SKM-1 treated with dmso at 0.1 percent for 144 hours (cell line): ENCODE measurements around the gene COX6A1.

ENCODE experiments used
- DNase-seq: peaks from one replicate; lab custom pipeline; 2025; ENCODE audit not compliant: unreplicated experiment; lab: John Stamatoyannopoulos, UW

Gene COX6A1

DNA sequence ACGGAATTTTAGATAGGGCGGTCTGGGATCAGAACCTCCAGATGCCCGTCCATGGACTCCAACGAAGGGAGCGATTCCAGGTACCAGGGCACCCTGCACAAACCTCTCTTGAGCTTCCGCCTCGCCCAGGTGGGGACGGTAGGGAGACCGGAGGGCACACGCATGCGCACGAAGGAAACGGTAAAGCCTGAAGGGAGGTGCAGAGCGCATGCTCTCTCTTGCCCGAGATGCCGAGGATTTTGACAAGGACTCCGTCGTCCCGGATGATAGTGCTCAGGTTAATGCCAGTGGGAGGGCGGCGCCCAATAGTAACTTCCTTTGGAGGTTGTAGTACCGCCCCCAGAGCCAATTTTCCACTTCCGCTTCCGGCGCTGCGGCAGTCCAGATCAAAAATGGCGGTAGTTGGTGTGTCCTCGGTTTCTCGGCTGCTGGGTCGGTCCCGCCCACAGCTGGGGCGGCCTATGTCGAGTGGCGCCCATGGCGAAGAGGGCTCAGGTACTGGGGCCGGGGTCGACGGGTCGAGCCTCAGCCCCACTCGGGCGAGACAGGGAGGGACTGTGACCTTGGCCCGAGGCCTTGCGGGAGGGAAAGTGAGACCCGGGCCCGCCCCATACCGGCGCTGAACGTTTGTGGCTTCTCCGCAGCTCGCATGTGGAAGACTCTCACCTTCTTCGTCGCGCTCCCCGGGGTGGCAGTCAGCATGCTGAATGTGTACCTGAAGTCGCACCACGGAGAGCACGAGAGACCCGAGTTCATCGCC, at the start of gene COX6A1:
COX6A1 (plus strand) TSS at position 379 of the 760 bp plus-strand sequence; CDS start at position 393, 14 bp downstream.
- peak; percentile 94 for DNase-seq

DNA sequence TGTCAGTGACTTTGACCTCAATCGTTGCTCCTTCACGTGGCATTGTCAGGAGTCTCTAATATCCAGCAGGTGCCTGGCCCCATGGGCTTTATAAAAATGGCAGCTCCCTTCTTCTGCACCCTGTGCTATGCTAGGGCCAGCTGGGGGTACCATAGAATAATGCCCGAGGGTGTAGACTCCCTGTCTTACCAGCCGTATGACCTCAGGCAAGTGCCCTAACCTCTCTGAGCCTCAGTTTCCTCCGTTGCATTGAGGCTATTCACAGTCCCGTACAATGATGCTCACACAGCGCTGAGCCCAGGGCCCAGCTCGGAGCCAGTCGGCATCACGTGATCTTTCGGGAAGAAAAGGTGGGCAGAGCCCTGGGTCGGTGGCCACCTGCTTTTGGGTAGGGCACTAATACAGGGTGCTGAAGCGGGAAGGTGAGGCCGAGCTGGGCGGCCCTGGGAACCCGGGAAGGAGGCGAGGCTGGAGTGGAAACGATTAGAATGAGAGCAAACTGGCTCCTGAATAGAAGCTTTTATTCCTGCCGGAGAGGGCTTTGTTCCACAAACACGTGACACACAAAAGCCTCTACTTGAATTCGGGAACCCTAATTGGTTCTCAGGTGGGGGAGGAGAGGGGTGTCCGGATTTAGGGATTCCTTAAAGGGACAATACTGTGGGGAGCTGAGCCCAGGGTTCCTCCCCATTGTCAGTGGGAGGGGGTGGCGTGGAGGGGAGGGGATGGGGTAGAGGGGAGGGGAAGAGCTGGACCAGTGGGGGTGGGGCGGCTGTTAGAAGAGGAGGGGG, 49.0 kb upstream of the COX6A1 start:
- no peak for DNase-seq

DNA sequence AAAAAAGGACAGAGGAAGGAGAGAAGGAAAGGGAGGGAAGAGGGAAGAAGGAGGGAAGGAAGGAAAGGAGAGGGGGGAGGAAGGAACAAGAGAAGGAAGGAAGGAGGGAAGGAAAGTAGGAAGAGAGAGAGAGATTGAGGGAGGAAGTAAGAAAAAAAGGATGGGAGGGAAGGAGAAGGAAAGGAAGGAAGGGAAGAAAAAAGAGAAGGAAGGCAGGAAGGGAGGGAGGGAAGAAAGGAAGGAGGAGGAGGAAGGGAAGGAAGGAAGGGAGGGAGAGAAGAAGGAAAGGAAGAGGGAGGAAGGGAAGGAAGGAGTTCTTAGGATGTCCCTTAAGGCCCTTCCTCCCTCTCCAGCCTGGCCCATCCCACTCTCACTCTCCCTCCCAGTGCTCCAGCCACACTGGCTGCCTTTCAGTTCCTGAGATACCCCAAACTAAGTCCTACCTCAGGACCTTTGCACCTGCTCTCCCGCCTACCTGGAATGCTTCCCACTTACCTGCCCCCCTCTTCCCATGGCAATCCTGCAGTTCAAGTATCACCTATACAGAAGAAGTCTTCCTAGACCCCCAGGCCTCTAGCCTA, 47.3 kb upstream of the COX6A1 start:
- no peak for DNase-seq

DNA sequence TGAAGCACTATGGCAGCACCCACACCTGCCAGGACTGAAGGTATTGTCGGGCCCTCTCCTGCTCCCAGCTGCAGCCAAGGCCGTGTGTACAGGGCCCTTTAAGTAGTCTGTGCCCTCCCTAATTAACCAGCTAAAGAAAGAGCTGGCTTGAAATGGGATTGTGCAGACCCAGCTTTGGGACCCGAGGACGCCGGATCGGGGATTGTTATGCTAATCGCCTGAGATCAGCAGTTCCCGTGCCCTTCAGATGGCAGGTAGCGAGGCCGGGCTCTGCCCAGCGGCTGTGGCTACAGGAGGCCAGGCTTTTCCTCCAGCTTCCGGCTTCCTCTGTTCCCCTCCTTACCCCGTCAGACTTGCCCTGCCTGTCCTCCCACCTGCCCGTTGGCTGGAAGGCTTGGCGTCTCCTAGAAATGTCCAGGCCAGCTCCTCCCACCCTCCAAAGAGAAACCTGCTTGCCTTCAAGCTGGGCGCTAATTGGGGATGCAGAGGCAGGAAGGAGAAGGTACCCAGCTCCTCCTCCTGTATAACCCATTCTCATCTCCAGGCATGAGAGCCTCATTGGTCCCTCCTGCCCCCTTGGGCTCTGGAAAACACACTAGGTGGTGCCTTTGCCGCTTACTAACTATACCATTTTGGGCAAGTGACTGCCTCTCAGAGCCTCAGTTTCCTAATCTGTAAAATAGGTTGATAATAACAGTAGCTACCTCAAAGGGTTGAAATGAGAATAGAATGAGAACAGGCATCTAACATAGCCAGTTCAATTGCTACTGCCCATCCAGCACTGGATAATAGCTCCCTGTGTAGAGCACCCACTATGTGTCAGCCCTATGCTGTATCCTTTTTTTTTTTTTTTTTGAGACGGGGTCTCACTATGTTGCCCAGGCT, 43.2 kb upstream of the COX6A1 start:
- no peak for DNase-seq

DNA sequence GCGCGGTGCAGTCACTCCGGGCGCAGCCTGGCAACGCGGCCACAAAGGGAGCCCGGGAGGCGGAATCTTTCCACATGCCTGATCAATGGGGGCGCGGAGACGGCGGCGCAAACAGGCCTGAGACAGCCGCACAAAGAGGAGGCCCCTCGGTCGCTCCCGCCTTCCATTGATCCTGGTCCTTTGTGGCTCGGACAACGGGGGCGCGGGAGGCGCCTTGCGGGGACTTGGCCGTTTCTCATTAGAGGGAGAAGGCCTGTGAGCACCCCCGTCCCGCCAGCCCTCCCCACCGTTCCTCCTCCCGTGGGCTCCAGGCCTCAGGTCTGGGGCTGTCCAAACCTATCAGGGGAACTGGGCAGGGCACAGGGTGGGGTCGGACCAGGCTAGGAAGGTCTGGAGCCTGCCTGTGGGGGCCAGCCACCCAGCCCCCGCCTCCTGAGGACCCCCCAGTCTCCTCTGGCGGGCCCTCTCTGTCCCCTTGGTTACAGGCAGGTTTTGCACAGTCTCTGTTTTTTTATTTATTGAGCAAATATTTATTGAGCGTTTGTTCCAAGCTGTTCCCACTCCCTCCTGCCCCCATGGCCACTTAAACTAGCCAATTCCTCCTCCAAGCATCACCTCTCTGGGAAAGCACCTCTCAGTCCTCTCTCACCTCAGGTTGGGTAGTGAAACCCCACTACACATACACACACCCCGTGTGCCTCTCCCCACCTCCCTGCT, 39.9 kb upstream of the COX6A1 start:
- DNase-seq: no peak

DNA sequence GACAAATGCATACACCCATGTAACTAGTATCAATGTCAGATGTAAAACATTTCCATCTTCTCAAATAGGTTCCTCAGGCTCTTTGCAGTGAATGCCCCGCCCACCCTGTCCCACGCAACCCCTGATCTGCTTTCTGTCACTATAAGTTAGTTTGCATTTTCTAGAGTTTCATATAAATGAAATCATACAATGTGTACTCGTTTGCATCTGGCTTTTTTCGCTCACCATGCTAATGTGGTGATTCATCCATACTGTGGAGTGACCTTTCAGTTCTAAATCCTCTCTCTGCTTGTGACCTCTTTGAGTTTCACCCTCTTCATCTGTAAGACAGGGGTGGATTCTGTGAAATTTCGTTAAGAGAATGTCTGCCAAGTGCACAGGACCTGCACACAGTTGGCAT, 38.4 kb upstream of the COX6A1 start:
- no peak for DNase-seq

DNA sequence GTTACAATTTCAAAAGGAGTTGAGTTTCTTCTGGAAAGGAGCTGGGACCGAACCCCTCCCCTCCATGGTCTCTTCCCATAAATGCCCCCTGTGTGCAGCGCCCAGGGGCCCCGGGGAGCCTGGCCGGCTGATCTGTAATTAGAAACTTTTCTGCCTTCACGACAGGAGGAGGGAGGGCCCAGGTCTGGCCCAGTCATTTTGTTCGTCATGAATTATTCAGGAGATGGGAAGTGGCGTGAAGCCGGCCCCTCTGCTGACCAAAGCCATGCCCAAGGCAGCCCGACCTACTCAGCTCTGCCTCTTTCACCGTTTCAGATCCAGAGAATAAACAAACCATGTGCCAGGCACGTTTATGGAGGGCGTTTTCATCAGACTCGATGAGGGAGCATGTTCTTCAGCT, 35.7 kb upstream of the COX6A1 start:
- no peak for DNase-seq

DNA sequence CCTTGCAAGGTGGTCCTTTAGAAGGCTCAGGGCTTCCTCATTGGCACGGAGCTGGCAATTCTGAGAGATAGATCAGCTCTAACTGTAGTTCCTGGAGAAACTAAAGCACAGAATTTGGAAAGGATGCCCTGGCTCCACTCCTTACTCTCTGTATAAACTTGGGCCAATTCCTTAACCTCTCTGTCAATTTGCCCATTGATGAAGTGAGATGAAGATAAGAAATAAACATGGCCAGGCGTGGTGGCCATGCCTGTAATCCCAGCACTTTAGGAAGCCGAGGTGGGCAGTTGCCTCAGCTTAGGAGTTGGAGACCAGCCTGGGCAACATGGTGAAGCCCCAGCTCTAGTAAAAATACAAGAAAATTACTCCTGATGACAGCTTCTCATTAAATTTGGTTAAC, 34.0 kb upstream of the COX6A1 start:
- no peak for DNase-seq

DNA sequence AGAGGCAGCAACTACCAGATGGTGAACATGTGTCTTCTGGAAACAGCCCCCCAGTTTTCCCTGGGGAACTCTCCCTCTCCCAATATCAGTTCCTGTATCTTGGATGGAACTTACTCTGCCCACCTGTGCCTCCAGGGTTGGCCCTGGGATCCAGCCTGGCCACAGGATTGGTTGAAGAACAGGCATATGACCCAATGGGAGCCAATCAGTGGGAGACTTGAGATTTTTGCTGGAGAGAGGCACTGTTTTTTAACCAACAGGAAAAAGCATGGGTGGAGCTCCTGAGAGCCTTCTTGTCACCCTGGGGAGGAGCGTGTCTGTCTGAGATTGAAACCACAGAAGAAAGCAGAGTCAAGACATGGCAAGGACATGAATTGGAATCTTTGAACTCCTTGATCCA, 33.6 kb upstream of the COX6A1 start:
- no peak for DNase-seq

DNA sequence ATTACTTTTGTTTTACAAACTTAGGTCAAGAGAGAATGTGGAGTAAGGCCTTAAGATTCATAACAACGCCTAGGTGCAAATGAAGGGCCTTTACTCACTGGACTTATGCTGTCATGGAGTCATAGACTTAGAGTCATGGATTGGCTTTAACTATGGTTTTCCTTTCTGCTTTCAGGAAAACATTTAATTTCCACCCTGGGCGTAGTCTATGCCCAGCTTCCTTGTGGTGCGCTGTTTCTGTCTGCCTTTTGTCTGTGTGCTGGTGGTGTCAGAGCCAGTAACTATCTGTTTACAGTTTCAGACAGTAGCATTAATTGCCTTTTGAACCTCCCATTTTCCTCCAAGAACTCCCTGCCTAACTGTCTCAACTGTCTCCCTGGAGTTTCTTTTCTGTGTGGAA, 31.8 kb upstream of the COX6A1 start:
- no peak for DNase-seq

DNA sequence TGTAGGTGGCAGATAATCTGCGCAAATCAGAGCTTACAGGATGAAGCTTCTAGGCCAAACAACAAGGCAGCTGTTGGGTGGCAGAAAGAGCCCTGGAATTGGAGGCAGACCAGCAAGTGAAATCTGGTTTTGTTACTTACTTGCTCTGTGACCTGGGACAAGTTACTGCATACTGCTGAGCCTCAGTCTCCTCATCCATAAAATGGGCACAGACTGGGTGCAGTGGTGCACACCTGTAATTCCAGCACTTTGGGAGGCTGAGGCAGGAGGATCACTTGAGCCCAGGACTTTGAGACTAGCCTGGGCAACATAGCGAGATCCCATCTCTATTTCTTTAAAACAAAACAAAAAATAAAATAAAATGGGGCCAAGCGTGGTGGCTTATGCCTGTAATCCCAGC, 31.4 kb upstream of the COX6A1 start:
- DNase-seq: no peak

DNA sequence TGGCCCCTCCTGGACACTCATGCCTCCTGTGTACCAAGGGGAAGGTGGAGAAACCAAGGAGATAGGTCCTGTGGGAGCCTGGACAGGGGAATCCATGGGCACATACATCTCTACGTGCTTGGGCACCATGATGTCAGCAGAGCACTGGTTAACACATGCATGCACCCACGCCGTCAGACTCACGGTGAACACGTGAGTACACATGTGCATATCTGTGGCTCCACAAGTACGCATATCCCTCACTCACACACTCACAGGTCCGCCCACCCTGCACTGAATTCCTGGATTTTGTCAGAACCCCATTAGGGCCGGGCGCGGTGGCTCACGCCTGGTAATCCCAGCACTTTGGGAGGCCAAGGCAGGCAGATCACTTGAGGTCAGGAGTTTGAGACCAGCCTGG, 29.1 kb upstream of the COX6A1 start:
- DNase-seq: no peak

DNA sequence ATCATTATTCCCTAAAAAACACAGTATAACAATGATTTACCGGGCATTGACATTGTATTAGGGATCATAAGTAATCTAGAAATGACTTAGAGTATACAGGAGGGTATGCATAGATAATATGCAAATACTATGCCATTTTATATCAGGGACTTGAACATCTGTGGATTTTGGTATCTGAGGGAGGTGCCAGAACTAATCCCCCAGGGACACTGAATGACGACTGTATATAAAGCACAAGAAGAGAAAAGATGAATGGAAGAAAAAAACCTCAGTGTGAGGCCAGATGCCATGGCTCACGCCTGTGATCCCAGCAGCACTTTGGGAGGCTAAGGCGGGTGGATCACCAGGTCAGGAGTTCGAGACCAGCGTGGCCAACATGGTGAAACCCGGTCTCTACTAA, 25.5 kb upstream of the COX6A1 start:
- DNase-seq: no peak

DNA sequence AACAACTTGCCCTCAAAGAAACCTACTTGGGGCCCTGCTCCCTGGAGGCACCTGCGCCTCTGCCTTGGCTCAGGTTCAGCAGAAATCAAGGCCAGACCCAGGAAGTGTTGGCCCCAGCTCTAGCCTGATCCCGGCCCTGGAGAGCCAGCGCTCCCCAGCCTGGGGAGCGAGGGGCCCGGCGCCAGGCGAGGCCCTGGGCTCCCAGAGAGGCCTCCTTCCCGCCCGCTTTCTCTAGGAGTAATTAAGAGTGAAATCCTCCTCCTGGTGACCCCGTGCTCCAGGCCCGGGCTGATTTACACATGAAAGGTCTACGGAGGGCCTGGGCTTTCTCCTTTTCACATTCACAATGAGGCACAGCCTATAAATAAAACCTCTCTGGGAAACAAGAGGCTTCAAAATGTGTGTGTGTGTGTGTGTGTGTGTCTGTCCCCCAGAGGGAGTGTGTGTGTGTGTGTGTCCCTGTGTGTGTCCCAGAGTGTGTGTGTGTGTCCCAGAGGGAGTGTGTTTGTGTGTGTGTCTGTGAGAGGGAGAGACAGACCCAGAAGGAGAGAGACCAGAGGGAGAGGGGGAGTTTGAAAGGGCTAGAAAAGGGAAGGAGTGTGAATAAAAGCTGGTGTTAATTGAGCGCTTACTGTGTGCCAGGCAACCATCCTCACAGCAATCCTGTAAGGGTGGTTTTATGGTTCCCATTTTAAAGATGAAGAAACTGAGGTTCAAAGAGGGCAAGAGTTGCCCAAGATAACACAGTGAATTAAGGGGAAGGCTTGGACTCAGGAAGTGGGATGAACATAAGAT, 23.8 kb upstream of the COX6A1 start:
- no peak for DNase-seq

DNA sequence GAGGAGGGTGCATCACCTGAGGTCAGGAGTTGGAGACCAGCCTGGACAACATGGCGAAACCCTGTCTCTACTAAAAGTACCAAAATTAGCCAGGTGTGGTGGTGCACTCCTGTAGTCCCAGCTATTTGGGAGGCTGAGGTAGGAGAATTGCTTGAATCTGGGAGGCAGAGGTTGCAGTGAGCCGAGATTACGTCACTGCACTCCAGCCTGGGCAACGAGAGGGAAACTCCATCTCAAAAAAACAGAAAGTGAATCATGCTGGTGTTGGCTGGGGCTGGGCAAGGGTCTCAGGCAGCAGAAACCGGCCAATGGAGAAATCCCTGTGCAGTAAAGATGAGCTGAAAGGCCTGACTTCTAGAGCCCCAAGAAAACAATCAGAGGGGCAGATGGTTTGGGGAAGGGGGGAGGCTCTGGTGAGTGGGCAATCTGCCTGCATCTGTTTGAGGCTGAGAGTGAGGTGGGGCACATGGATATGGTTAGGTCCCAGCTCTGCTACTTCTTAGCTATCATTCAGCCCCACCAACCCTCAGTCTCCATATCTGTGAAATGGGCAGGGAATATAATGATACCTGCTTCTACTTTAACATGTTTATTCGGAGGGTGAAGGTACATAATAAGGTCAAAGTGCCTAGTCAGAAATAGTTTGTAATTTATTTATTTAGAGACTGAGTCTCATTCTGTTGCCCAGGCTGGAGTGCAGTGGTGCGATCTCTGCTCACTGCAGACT, 21.3 kb upstream of the COX6A1 start:
- DNase-seq: no peak

DNA sequence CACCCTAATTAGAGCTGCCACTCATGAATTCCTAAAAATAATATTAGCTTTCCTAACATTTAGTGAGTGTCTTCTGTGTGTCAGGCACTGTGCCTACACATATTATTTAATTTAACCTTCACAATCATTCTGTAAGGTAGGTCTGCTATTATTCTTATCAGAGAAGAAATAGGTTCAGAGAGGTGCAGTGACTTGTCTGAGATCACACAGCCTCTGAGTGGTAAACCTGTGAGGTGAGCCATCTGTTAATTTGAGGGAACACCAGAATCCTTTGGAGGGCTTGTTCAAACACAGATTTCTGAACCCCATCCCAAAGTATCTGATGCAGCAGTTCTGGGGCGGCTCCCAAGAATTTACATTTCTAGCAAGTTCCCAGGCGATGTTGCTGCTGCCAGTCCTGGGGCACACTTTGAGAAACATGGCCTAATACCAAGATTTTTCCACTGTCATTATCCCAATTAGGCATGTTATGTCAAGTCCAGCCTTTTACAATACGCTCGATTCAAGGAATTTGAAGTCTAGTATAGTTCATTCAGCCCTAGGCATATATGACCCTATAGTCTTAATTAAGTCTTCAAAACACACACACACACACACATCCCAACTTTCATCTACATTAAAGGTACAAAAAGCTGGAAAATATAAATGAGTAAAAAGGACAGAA, 19.9 kb upstream of the COX6A1 start:
- no peak for DNase-seq

DNA sequence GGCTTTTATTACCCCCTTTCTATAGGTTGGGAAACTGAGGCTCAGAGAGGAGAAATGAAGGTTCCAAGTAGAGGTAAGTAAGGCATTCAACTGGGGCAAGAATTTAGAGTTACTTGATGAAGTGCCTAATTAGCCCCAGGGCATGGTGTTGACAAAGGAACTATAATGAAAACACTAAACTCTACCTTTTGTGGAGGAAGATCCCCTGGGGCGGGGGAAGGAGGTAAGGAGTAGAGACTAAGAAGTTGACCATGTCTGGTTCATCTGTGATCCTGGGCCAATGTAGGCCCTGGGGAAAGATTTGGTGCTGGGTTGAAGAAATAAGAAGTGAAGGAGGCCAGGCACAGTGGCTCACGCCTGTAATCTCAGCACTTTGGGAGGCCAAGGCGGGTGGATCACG, 16.2 kb upstream of the COX6A1 start:
- DNase-seq: no peak

DNA sequence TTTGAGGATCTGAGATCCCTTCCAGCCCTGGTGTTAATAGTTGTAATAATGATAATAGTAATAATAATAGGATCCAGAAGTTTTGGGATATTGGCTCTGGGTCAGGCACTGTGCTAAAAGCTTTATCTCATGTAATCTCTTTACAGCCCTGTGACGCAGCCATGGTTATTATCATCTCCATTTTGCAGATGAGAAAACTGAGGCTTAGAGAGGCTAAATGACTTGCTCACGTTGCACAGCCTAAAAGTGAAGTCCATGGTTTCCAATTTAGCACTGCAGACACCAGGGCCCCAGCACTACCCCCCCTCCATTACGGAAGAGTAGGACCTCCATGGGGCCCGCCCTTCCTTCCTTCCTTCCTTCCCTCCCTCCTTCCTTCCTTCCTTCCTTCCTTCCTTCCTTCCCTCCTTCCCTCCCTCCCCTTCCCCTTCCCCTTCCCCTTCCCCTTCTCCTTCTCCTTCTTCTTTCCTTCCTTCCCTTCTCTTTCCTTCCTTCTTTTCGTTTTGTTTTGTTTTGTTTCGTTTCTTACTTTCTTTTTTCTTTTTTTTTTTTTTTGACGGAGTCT, 14.9 kb upstream of the COX6A1 start:
- DNase-seq: no peak
